ENCODE data around the gene RIC1.
"Not testable (repeated sequence)": the region's sequence is repeated elsewhere in the genome, so short reads cannot be mapped to it uniquely, and the experiment has no call there.

Gene RIC1

GRCh38 chr9:5628530-5629311 lies at the start of gene RIC1:
Gene RIC1, plus strand, starts transcription at chr9:5629107. Its CDS starts 203 bp downstream, at chr9:5629310.
- DNase-seq (ENCODE audit: low read depth, low spot score), result peak; percentile 98

DNA sequence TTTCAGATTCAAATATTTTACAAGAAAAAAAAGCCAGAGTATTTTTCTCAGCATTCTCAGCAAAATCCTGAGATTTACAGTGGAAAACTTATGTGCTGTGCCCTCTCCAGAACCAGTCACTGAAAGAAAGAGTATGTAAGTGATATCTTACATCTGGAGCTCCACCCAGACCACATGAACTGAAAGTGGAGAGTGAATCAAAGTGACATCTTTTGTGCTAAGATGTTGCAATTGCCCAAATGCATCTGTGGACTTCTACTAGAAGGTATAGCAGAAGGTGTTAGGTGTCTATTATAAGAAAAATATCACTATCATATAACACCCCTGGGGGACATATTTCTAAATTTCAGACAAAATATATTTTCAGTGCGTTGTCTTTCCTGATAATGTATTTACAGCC lies 49.0 kb upstream of the RIC1 start:
- no peak for DNase-seq (ENCODE audit: low read depth, low spot score)

- DNase-seq (ENCODE audit: low read depth, low spot score), result no peak
Measured at GRCh38 chr9:5580650-5581049, 48.3 kb upstream of the RIC1 start.

DNA sequence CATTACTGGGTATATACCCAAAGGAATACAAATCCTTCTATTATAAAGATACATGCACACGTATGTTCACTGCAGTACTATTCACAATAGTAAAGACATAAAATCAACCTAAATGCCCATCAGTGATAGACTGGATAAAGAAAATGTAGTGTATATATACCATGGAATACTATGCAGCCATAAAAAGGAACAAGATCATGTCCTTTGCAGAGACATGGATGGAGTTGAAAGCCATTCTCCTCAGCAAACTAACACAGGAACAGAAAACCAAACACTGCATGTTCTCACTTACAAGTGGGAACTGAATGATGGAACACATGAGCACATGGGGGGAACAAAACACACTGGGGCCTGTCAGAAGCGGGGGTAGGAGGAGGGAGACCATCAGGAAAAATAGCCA lies 47.2 kb upstream of the RIC1 start:
- DNase-seq (ENCODE audit: low read depth, low spot score), result not testable (repeated sequence)

- DNase-seq (ENCODE audit: low read depth, low spot score), result peak; percentile 80
Measured at GRCh38 chr9:5582835-5583195, 46.1 kb upstream of the RIC1 start.

- DNase-seq (ENCODE audit: low read depth, low spot score), result no peak
Measured at GRCh38 chr9:5586391-5586802, 42.5 kb upstream of the RIC1 start.

- DNase-seq (ENCODE audit: low read depth, low spot score), result peak; percentile 31
Measured at GRCh38 chr9:5587024-5587423, 41.9 kb upstream of the RIC1 start.

GRCh38 chr9:5592231-5592630 lies 36.7 kb upstream of the RIC1 start:
- no peak for DNase-seq (ENCODE audit: low read depth, low spot score)

GRCh38 chr9:5592904-5593303 lies 36.0 kb upstream of the RIC1 start:
- no peak for DNase-seq (ENCODE audit: low read depth, low spot score)

- no peak for DNase-seq (ENCODE audit: low read depth, low spot score)
Measured at GRCh38 chr9:5593904-5594303, 35.0 kb upstream of the RIC1 start.

DNA sequence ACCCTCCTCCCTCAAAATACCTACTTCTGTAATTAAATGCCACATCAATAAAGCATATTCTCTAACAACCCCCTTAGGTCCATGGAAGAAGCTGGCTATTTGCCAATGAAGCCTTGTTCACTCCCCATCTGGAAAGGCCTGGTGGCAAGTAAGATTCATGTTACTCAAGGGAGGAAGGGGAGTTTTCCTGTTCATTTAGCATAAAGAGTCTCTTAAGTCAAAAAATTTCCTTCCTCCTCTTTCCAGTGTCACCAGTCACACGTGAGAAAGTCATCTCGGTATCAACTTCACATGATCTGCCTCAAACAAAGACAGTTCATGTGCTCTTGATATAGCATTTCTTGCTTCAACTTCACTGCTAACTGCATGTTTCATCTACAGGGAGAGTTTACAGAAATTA lies 32.7 kb upstream of the RIC1 start:
- DNase-seq (ENCODE audit: low read depth, low spot score), result no peak

DNA sequence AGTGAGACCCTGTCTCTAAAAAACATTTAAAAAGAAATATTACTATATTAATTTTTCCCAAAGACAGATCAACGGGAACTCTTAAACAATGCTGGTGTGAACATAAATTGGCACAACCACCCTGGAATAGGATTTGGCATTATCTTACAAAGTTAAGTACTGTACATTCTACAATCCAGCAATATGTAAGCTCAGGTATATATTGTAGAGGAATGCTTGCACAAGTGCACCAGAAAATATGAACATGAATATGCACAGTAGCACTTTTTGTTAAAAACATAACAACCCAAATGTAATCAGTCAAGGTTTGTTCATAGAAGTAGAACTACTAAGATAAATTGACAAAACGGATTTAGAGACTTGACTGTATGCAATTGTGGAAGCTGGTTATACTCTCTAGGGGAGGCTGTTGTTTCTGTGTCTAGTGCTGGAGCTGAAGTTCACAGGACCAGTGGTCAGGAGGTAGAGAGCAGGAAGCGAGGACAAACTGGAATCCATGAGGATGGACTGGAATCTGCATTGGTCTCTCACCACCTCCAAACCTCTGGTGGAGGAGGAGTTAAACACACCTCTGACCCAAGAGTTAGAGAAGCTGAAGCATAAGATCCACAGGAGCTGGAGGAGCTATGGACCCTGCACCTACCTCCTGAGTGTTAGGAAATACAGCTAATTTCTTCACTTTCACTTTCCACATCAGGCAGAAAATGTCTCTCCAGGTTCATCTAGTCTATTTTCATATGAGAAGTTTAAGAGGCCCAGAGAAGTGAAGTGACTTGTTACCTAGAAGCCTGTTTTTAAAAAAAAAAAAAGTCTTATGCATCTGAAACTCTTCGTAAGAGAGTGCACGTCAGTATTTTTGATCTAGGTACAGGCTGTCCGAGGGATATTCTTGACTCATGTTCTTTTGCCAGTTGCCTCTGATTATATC lies 20.3 kb upstream of the RIC1 start:
- DNase-seq (ENCODE audit: low read depth, low spot score), result no peak

- DNase-seq (ENCODE audit: low read depth, low spot score), result no peak
Measured at GRCh38 chr9:5609226-5609596, 19.7 kb upstream of the RIC1 start.

DNA sequence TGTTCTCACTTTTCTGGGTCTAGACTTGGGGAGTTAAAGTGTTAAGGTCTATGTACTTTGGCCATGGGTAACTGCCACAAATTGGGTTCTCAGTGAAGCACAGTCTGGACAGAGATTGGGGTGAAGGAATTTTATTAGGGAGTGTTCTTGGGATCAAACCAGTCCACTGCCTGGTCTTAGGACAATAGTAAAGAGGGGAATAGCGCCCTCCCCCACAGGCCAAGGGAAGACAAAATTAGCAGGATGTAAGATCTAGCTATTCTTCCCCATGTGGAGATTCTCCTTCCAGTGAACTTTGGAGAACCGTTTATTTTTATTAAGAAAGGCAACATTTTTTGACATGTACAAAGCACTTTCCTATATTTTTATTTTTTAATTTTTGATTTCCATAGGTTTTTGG lies 18.4 kb upstream of the RIC1 start:
- no peak for DNase-seq (ENCODE audit: low read depth, low spot score)

DNA sequence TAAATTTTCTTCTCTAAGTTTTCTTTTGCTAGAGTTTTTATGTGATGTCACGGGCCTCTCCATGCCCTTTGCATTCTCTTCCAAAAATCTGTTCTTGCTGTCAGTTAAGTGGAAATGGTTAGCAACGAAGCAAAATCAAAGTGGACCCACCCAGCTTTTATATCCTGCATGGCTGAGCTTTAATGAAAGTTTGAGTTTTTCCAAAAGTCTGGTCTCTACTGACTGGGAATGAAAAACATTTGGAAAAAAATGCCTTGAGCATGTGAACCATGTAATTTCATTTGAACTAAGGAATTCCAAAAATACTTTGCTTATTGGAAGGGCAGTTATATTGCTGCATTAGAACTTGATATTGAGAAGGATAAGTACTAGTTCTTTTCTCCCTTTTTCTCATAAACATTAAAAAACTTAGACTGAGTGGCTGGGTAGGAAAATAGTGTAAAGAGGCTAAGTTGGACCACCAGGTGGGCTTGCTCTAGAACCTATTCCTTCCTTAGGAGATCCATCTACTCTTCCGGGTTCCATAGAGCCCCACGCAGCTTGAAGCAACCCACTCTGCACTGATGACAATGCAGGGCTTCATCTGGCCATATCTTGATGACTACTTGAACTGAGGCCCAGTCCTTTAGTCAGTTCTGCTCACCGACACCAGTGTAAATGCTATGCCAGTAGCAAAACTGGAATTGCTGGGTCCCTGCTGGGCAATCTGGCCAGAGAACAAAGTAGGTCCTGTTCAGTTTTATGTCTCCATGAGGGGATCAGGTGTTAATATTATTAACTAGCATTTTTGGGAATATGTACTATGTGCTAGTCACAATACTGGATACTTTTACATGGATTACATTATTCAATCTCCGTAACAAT lies 17.4 kb upstream of the RIC1 start:
- peak; percentile 38 for DNase-seq (ENCODE audit: low read depth, low spot score)

DNA sequence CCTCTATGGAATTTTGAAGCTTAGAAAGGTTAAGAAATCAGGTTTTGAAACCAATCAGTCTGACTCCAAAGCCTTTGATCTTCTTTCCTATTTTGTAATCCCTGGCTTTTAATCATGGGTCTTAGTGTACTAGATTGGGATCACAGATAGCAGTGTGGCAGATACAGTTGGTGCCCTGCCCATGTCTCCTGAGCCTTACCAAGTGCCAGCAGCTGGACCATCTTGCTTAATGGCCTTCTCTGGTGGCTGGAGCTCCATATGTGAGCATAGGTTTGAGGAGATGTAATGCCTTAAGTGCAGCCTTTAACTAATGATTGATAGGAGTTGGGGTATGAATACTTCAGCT lies 16.7 kb upstream of the RIC1 start:
- no peak for DNase-seq (ENCODE audit: low read depth, low spot score)

- no peak for DNase-seq (ENCODE audit: low read depth, low spot score)
Measured at GRCh38 chr9:5614192-5614591, 14.7 kb upstream of the RIC1 start.

- no peak for DNase-seq (ENCODE audit: low read depth, low spot score)
Measured at GRCh38 chr9:5614985-5615384, 13.9 kb upstream of the RIC1 start.

- DNase-seq (ENCODE audit: low read depth, low spot score), result no peak
Measured at GRCh38 chr9:5617749-5618148, 11.2 kb upstream of the RIC1 start.

GRCh38 chr9:5620494-5620893 lies 8.4 kb upstream of the RIC1 start:
- no peak for DNase-seq (ENCODE audit: low read depth, low spot score)

- peak; percentile 67 for DNase-seq (ENCODE audit: low read depth, low spot score)
Measured at GRCh38 chr9:5621327-5621726, 7.6 kb upstream of the RIC1 start.

- peak; percentile 65 for DNase-seq (ENCODE audit: low read depth, low spot score)
Measured at GRCh38 chr9:5622016-5622415, 6.9 kb upstream of the RIC1 start.
